ENCODE measurements around the gene MAP7D3. TPM values are rescaled to one million over a fixed set of nuclear protein-coding genes. Genes with fewer than 3 reads are reported as not detected.

MAP7D3 gene
- polyA plus RNA-seq, 3 donors = 1.8 to 3.4 (median 2.9) TPM

DNA sequence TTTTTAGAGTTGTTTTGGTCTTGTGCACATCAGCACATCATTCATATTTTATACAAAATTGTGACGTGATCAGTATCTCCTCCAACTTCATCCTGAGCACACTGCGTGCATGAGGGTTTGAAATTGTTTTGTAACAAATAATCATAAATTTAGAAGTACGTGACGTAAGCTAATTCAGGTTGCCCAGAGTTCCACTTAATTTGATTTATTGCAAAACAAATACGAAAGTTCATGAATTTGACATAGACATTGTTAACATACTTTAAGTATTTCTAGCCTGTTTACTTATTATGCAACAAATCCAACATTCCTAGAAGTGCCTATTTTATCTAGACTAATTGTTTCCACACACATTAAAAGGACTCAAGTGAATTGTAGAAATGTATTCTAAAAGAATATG, 48.3 kb downstream of the MAP7D3 start:
- Histone ChIP-seq H3K4me1 (ENCODE audit: control insufficient read depth in 1 of 2, insufficient read depth in 2 of 2, low read length in 2 of 2) (peaks cover 0 to 11% of the 10 kb centered on the region in 2 donors), H3K27ac (ENCODE audit: low read depth in 1 of 2, low read length in 2 of 2) (no peak overlapping the region), H3K4me3 (replicated peaks in 1 of 3; ENCODE audit: low read depth in 2 of 3, low read length in 3 of 3) (no peak overlapping the region), H4K20me1 (ENCODE audit: insufficient read depth, low read length) (no peaks in the 10 kb centered on the region), H3K36me3 (replicated peaks in 1 of 2; ENCODE audit: control insufficient read depth in 1 of 2, insufficient read depth in 2 of 2, low read length in 2 of 2) (no peaks in the 10 kb centered on the region), H3K27me3 (ENCODE audit: control insufficient read depth in 2 of 2, insufficient read depth in 2 of 2, low read length in 2 of 2) (no peaks in the 10 kb centered on the region), H3K79me2 (ENCODE audit: insufficient read depth, low read length) (no peaks in the 10 kb centered on the region), H2AFZ (ENCODE audit: insufficient read depth, low read depth, low read length, poor library complexity, severe bottlenecking) (no peak overlapping the region), H3K4me2 (replicated peaks; ENCODE audit: extremely low read depth, low read length, poor library complexity, severe bottlenecking) (no peak overlapping the region), H3K9ac (ENCODE audit: insufficient read depth, low read length, poor library complexity, severe bottlenecking) (no peak overlapping the region), H3K9me3 (replicated peaks in 1 of 2; ENCODE audit: control insufficient read depth in 1 of 2, insufficient read depth in 1 of 2, low read length in 2 of 2) (no peaks in the 10 kb centered on the region)
- Mint-ChIP-seq H3K9me3 (no peaks in the 10 kb centered on the region), H3K4me1 (peaks cover 9% of the 10 kb centered on the region), H3K27me3 (ENCODE audit: low read depth in 3 of 3) (peaks cover 0 to 4% (median 0%) of the 10 kb centered on the region in 3 donors), H3K4me3 (no peak overlapping the region), H3K27ac (no peak overlapping the region), H3K36me3 (no peaks in the 10 kb centered on the region)
- no peak for DNase-seq
- intact Hi-C loops (cut with micrococcal nuclease) = no loop called here
- no CpG with 5 or more reads among the region's 5 CpGs for WGBS (ENCODE audit: insufficient coverage)
- TF ChIP-seq, protein P1, sequence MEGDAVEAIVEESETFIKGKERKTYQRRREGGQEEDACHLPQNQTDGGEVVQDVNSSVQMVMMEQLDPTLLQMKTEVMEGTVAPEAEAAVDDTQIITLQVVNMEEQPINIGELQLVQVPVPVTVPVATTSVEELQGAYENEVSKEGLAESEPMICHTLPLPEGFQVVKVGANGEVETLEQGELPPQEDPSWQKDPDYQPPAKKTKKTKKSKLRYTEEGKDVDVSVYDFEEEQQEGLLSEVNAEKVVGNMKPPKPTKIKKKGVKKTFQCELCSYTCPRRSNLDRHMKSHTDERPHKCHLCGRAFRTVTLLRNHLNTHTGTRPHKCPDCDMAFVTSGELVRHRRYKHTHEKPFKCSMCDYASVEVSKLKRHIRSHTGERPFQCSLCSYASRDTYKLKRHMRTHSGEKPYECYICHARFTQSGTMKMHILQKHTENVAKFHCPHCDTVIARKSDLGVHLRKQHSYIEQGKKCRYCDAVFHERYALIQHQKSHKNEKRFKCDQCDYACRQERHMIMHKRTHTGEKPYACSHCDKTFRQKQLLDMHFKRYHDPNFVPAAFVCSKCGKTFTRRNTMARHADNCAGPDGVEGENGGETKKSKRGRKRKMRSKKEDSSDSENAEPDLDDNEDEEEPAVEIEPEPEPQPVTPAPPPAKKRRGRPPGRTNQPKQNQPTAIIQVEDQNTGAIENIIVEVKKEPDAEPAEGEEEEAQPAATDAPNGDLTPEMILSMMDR (IDR thresholded peaks at IDR 0.05) = no peak

DNA sequence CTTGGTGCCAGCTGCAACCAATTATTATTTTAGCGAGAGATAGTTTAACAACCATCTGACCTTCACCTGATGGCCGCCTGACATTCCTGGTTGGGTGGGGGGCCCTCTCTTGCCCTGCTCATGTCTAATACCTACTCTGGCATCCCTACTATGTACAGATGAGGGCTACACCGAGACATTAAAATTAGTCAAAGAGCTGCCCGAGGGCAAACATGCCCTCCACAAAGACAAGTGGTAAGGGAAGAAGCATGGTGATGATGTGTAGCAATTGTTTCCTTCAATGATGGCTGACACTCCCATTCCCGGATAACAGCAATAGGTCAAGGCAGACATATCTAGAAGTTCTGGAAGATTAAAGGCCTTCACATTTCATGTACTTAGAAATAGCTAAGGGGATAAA, 49.6 kb downstream of the MAP7D3 start:
- no peaks in the 10 kb centered on the region for H4K20me1 ChIP-seq (ENCODE audit: insufficient read depth, low read length)
- peaks cover 9% of the 10 kb centered on the region for H3K4me1 Mint-ChIP-seq
- no CpG with 5 or more reads among the region's 5 CpGs for WGBS (ENCODE audit: insufficient coverage)
- no peaks in the 10 kb centered on the region for H3K36me3 ChIP-seq (replicated peaks in 1 of 2; ENCODE audit: control insufficient read depth in 1 of 2, insufficient read depth in 2 of 2, low read length in 2 of 2)
- peaks cover 0 to 6% (median 0%) of the 10 kb centered on the region in 3 donors for H3K27me3 Mint-ChIP-seq (ENCODE audit: low read depth in 3 of 3)
- no peak overlapping the region for H3K27ac ChIP-seq (ENCODE audit: low read depth in 1 of 2, low read length in 2 of 2)
- no peak overlapping the region for H2AFZ ChIP-seq (ENCODE audit: insufficient read depth, low read depth, low read length, poor library complexity, severe bottlenecking)
- TF ChIP-seq, protein P1 (IDR thresholded peaks at IDR 0.05) = no peak
- DNase-seq = no peak
- H3K36me3 Mint-ChIP-seq = no peaks in the 10 kb centered on the region
- H3K79me2 ChIP-seq (ENCODE audit: insufficient read depth, low read length) = no peaks in the 10 kb centered on the region
- no peak overlapping the region for H3K4me3 Mint-ChIP-seq
- no peak overlapping the region for H3K4me2 ChIP-seq (replicated peaks; ENCODE audit: extremely low read depth, low read length, poor library complexity, severe bottlenecking)
- H3K27ac Mint-ChIP-seq = no peak overlapping the region
- H3K4me1 ChIP-seq (ENCODE audit: control insufficient read depth in 1 of 2, insufficient read depth in 2 of 2, low read length in 2 of 2) = peaks cover 0 to 11% of the 10 kb centered on the region in 2 donors
- H3K4me3 ChIP-seq (replicated peaks in 1 of 3; ENCODE audit: low read depth in 2 of 3, low read length in 3 of 3) = no peak overlapping the region
- no peaks in the 10 kb centered on the region for H3K27me3 ChIP-seq (ENCODE audit: control insufficient read depth in 2 of 2, insufficient read depth in 2 of 2, low read length in 2 of 2)
- no peaks in the 10 kb centered on the region for H3K9me3 ChIP-seq (replicated peaks in 1 of 2; ENCODE audit: control insufficient read depth in 1 of 2, insufficient read depth in 1 of 2, low read length in 2 of 2)
- no peaks in the 10 kb centered on the region for H3K9me3 Mint-ChIP-seq
- intact Hi-C loops (cut with micrococcal nuclease) = no loop called here
- H3K9ac ChIP-seq (ENCODE audit: insufficient read depth, low read length, poor library complexity, severe bottlenecking) = no peak overlapping the region
